Posterior cingulate gyrus (tissue), 11 donors: ENCODE results near the gene ST8SIA2.

Source experiments
- DNase-seq, 10 donors: peaks; one replicate each; pipeline versions ENCODE4 v3.0.0 to v3.0.0-alpha.2; 2020 to 2021; ENCODE audit warnings: mixed read lengths in 3 of 10
- intact Hi-C: fragments of 100-400 bp; cut with DNase I; formaldehyde crosslinking; loops from one replicate; pipeline ENCODE4 v1.15.1; 2023

Gene ST8SIA2

GRCh38 chr15:92393071-92393979 lies at the start of gene ST8SIA2:
Gene ST8SIA2, plus strand, starts transcription at chr15:92393881. Its CDS starts 184 bp downstream, at chr15:92394065.
- intact Hi-C loops: no loop called here
- peak in 5 of 10 donors; percentile 31 to 89 (median 75) for DNase-seq

- intact Hi-C loops: no loop called here
- DNase-seq: peak; percentile 45 to 95 (median 72)
Observed at GRCh38 chr15:92343924-92344643, 49.6 kb upstream of the ST8SIA2 start.

GRCh38 chr15:92346063-92346462 lies 47.6 kb upstream of the ST8SIA2 start:
- no peak for DNase-seq
- intact Hi-C loops: no loop called here

GRCh38 chr15:92355307-92355706 lies 38.4 kb upstream of the ST8SIA2 start:
- no peak for DNase-seq
- intact Hi-C loops: no loop called here

- intact Hi-C loops: no loop called here
- no peak for DNase-seq
Observed at GRCh38 chr15:92361321-92362000, 32.2 kb upstream of the ST8SIA2 start.

- intact Hi-C loops: no loop called here
- DNase-seq: no peak
Observed at GRCh38 chr15:92362001-92362350, 31.7 kb upstream of the ST8SIA2 start.

- DNase-seq: no peak
Observed at GRCh38 chr15:92365084-92365483, 28.6 kb upstream of the ST8SIA2 start.

GRCh38 chr15:92365906-92366305 lies 27.8 kb upstream of the ST8SIA2 start:
- intact Hi-C loops: no loop called here
- no peak for DNase-seq

More at GRCh38 chr15:92365084-92365483, 28.6 kb upstream of the ST8SIA2 start:
- intact Hi-C loops: no loop called here

- DNase-seq: no peak
- intact Hi-C loops: no loop called here
Observed at GRCh38 chr15:92366381-92366780, 27.3 kb upstream of the ST8SIA2 start.

- intact Hi-C loops: no loop called here
- no peak for DNase-seq
Observed at GRCh38 chr15:92375057-92375456, 18.6 kb upstream of the ST8SIA2 start.

GRCh38 chr15:92376109-92376508 lies 17.6 kb upstream of the ST8SIA2 start:
- no peak for DNase-seq
- intact Hi-C loops: no loop called here

GRCh38 chr15:92377083-92377789 lies 16.4 kb upstream of the ST8SIA2 start:
- intact Hi-C loops: no loop called here
- peak in 6 of 10 donors; percentile 33 to 89 (median 53) for DNase-seq

- no peak for DNase-seq
- intact Hi-C loops: no loop called here
Observed at GRCh38 chr15:92383519-92384324, 10.0 kb upstream of the ST8SIA2 start.

- intact Hi-C loops: no loop called here
- no peak for DNase-seq
Observed at GRCh38 chr15:92384381-92384780, 9.3 kb upstream of the ST8SIA2 start.

- DNase-seq: no peak
- intact Hi-C loops: no loop called here
Observed at GRCh38 chr15:92385096-92385495, 8.6 kb upstream of the ST8SIA2 start.

- intact Hi-C loops: no loop called here
- peak in 3 of 10 donors; percentile 24 to 86 (median 32) for DNase-seq
Observed at GRCh38 chr15:92391640-92392039, 2.0 kb upstream of the ST8SIA2 start.

GRCh38 chr15:92392462-92392861 lies 1.2 kb upstream of the ST8SIA2 start:
- DNase-seq: no peak
- intact Hi-C loops: no loop called here

- DNase-seq: no peak
- intact Hi-C loops: no loop called here
Observed at GRCh38 chr15:92393980-92394308, 263 bp downstream of the ST8SIA2 start.

GRCh38 chr15:92394309-92395097 lies 822 bp downstream of the ST8SIA2 start:
- peak in 1 of 10 donors; percentile 75 for DNase-seq
- intact Hi-C loops: no loop called here
